A549 (cell line): ENCODE data around the gene TSPYL4. TPM values are rescaled to one million over a fixed set of nuclear protein-coding genes. Genes with fewer than 3 reads are reported as not detected.

Experiments used
- ATAC-seq, 2 experiments: fragments of 200-7000 bp in 1 of 2; fragments of >200 bp in 1 of 2; cut with Nextera tagmentation in 1 of 2; cut with Tn5 transposase in 1 of 2; 3 replicates each; pipeline versions ENCODE4 v1.8.0 to v1.9.1; 2018 to 2020; ENCODE audit warnings: mild to moderate bottlenecking in 1 of 2, moderate library complexity in 1 of 2
- CTCF ChIA-PET: fragments of 300-600 bp; sonication (Branson Sonifier 250); formaldehyde crosslinking; extraction: SDS; loops from one replicate; lab custom pipeline; 2021; ENCODE audit warnings: antibody characterized with exemption, inconsistent platforms; lab: Yijun Ruan, JAX
- POLR2A ChIA-PET: fragments of 350-600 bp; formaldehyde crosslinking; extraction: SDS; loops from one replicate; lab custom pipeline; 2021; ENCODE audit warnings: antibody characterized with exemption, inconsistent platforms; lab: Yijun Ruan, JAX
- DNase-seq, 2 experiments: peaks; one replicate each; pipeline versions ENCODE4 v3.0.0 to v3.0.0-alpha.2; 2011 to 2016; ENCODE audit warnings: low read depth in 1 of 2, low spot score in 1 of 2
- FAIRE-seq: peaks from 2 replicates; lab custom pipeline; 2011; peaks lifted over from hg19 to GRCh38; lab: Jason Lieb, UNC
- H3K27ac ChIP-seq, 2 experiments: fragments of >200 bp; sonication (Bioruptor Twin); formaldehyde crosslinking; 3 replicates each; pipeline ENCODE4 v1.5.1; 2016 to 2017
- H3K4me1 ChIP-seq: fragments of >200 bp; sonication (Bioruptor Twin); formaldehyde crosslinking; 3 replicates; pipeline ENCODE4 v1.6.1; 2016
- H3K4me2 ChIP-seq: fragments of >200 bp; sonication (Bioruptor Twin); formaldehyde crosslinking; 3 replicates; pipeline ENCODE4 v1.6.1; 2016
- H3K4me3 ChIP-seq: fragments of >200 bp; sonication (Bioruptor Twin); formaldehyde crosslinking; 3 replicates; pipeline ENCODE4 v1.5.1; 2016
- H3K9me3 ChIP-seq: fragments of >200 bp; sonication (Bioruptor Twin); formaldehyde crosslinking; 3 replicates; pipeline ENCODE4 v1.6.1; 2016
- BHLHE40 ChIP-seq: IDR thresholded peaks from 2 replicates; pipeline ENCODE4 v1.6.1; 2012; ENCODE audit warnings: low read depth, low read length, inconsistent platforms
- CEBPB ChIP-seq, 2 experiments: fragments of >200 bp in 1 of 2; sonication (Bioruptor Twin) in 1 of 2; formaldehyde crosslinking in 1 of 2; IDR thresholded peaks; 2 replicates each; pipeline ENCODE4 v1.6.1; 2012 to 2016
- CHD4 ChIP-seq: fragments of 200-600 bp; sonication (generic); IDR thresholded peaks from 2 replicates; pipeline ENCODE4 v1.6.1; 2016; ENCODE audit warnings: antibody characterized with exemption, mild to moderate bottlenecking, borderline replicate concordance
- CTCF ChIP-seq: fragments of >200 bp; sonication (Bioruptor Twin); formaldehyde crosslinking; IDR thresholded peaks from 3 replicates; pipeline ENCODE4 v1.5.1; 2016
- E2F6 ChIP-seq: IDR thresholded peaks from 2 replicates; pipeline ENCODE4 v1.6.1; 2012; ENCODE audit warnings: low read depth, borderline replicate concordance
- EHF ChIP-seq: fragments of 250-450 bp; sonication (Bioruptor Pico); IDR thresholded peaks from 2 replicates; pipeline ENCODE4 v1.5.0; 2020; ENCODE audit warnings: mild to moderate bottlenecking
- ELK1 ChIP-seq: fragments of 150-350 bp; IDR thresholded peaks from 2 replicates; pipeline ENCODE4 v1.6.1; 2014; ENCODE audit warnings: low read depth, mild to moderate bottlenecking, low read length
- FOSL2 ChIP-seq, 2 experiments: fragments of 450-650 bp in 1 of 2; fragments of >200 bp in 1 of 2; sonication (Bioruptor Twin) in 1 of 2; formaldehyde crosslinking; IDR thresholded peaks; 2 replicates each; pipeline versions ENCODE4 v1.5.0 to v1.6.1; 2016 to 2020; ENCODE audit warnings: mild to moderate bottlenecking in 1 of 2, moderate library complexity in 1 of 2
- FOXS1 ChIP-seq: fragments of 250-450 bp; sonication (Bioruptor Pico); IDR thresholded peaks from 2 replicates; pipeline ENCODE4 v1.5.0; 2020; ENCODE audit warnings: mild to moderate bottlenecking, moderate library complexity
- HOXB13 ChIP-seq: fragments of 250-450 bp; sonication (Bioruptor Pico); IDR thresholded peaks from 2 replicates; pipeline ENCODE4 v1.5.0; 2020; ENCODE audit warnings: low read depth, mild to moderate bottlenecking, moderate library complexity
- JUNB ChIP-seq: fragments of >200 bp; sonication (Bioruptor Twin); formaldehyde crosslinking; IDR thresholded peaks from 2 replicates; pipeline ENCODE4 v1.6.1; 2016
- KDM1A ChIP-seq: fragments of 200-600 bp; sonication (generic); IDR thresholded peaks from 2 replicates; pipeline ENCODE4 v1.6.1; 2016; ENCODE audit warnings: low read depth, mild to moderate bottlenecking
- MYC ChIP-seq: IDR thresholded peaks from 2 replicates; pipeline ENCODE4 v1.6.1; 2012; ENCODE audit warnings: mild to moderate bottlenecking, inconsistent platforms, low read length, improper control_type of control experiment, borderline replicate concordance
- NR3C1 ChIP-seq: fragments of >200 bp; sonication (Bioruptor Twin); formaldehyde crosslinking; IDR thresholded peaks from 3 replicates; pipeline ENCODE4 v1.6.1; 2017
- PBX3 ChIP-seq: IDR thresholded peaks from 2 replicates; pipeline ENCODE4 v1.6.1; 2012
- POLR2AphosphoS2 ChIP-seq: conservative IDR thresholded peaks from 2 replicates; pipeline ENCODE4 v1.6.1; 2012; ENCODE audit warnings: low read length, improper control_type of control experiment, inconsistent platforms
- RAD21 ChIP-seq, 2 experiments: fragments of >200 bp in 1 of 2; sonication (Bioruptor Twin) in 1 of 2; formaldehyde crosslinking in 1 of 2; IDR thresholded peaks in 1 of 2; conservative IDR thresholded peaks in 1 of 2; 2 replicates in 1 of 2; 3 replicates in 1 of 2; pipeline ENCODE4 v1.6.1; 2012 to 2018; ENCODE audit warnings: inconsistent platforms in 1 of 2
- RARB ChIP-seq: fragments of 250-450 bp; sonication (Bioruptor Pico); IDR thresholded peaks from 2 replicates; pipeline ENCODE4 v1.8.0; 2021; ENCODE audit warnings: mild to moderate bottlenecking, moderate library complexity
- RCOR1 ChIP-seq: fragments of 150-350 bp; IDR thresholded peaks from 2 replicates; pipeline ENCODE4 v1.6.1; 2014; ENCODE audit warnings: antibody characterized with exemption, low read length, low read depth
- RFX5 ChIP-seq: fragments of 450-650 bp; IDR thresholded peaks from 2 replicates; pipeline ENCODE4 v1.7.1; 2014; ENCODE audit warnings: antibody characterized with exemption, mild to moderate bottlenecking, moderate library complexity
- RNF2 ChIP-seq: fragments of 200-600 bp; sonication (generic); IDR thresholded peaks from 2 replicates; pipeline ENCODE4 v1.6.1; 2016; ENCODE audit warnings: low read depth, mild to moderate bottlenecking, antibody characterized with exemption, moderate library complexity, borderline replicate concordance
- ZC3H11A ChIP-seq: fragments of 450-650 bp; IDR thresholded peaks from 2 replicates; pipeline ENCODE4 v1.6.1; 2014; ENCODE audit warnings: antibody characterized with exemption, mild to moderate bottlenecking
- ZNF302 ChIP-seq: fragments of 250-450 bp; sonication (Bioruptor Pico); IDR thresholded peaks from 2 replicates; pipeline ENCODE4 v1.9.0; 2021; ENCODE audit warnings: inconsistent platforms, mild to moderate bottlenecking, moderate library complexity
- ZSCAN20 ChIP-seq: fragments of 250-450 bp; sonication (Bioruptor Pico); IDR thresholded peaks from 2 replicates; pipeline ENCODE4 v1.8.0; 2022; ENCODE audit warnings: mild to moderate bottlenecking, moderate library complexity
- WGBS: methylation state at CpG from one replicate; pipeline ENCODE4 v1.1.6; 2017; ENCODE audit errors: missing lambda C conversion rate; 5-methylcytosine and 5-hydroxymethylcytosine counted together
- polyA plus RNA-seq, 4 experiments: library from polyadenylated mRNA; depleted of rRNA in 3 of 4; stranded (reverse); fragments of >200 nt; fragmentation: RNase III in 1 of 4; extraction: RNeasy Plus Mini Kit Qiagen cat#74134 plus additional on column Dnase treatment in 1 of 4; gene quantifications; 2 replicates in 3 of 4; 3 replicates in 1 of 4; pipeline ENCODE4 v1.2.3, GENCODE V29; 2011 to 2017

The TSPYL4 gene
- polyA plus RNA-seq, 2 of the 4 experiments (the other 2 are of a cell fraction), result 3.9 to 5.6 TPM

DNA sequence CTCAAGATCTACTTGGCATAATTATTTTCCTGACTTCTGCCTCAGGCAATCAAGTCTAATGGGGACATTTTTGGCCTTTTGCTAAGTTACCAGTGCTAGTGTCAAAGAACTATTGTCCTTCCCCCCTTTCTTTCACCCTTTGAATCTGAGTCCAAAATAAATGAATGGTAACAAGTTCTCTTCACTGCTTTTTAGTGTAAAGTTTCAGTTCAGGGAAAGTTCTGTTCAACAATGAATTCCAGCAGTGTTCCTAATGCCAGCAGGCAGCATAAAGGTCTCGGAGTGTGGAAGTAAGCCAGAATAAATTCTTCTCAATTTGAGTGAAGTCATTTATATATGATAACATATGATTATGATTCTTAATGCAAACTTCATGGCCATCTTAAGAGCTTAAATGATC, 46.7 kb upstream of the TSPYL4 start:
- CTCF ChIA-PET, result no interaction called here
- H3K4me3 ChIP-seq, result no peak overlapping the region
- no peak overlapping the region for H3K27ac ChIP-seq
- no peak for DNase-seq
- POLR2A ChIA-PET, result no interaction called here
- H3K4me2 ChIP-seq, result no peak overlapping the region
- 0 out of 3 replicates have a peak, but pooled peaks cover 4% of the 10 kb centered on the region for H3K9me3 ChIP-seq
- 77% methylated on average over 1 of the region's 1 CpG for WGBS
- TF ChIP-seq E2F6 (no peak), ZNF302 (CRISPR knock-in tag) (no peak), KDM1A (no peak), RNF2 (no peak), CHD4 (no peak)
- no peak for ATAC-seq
- H3K4me1 ChIP-seq, result no peaks in the 10 kb centered on the region
- FAIRE-seq, result no peak

DNA sequence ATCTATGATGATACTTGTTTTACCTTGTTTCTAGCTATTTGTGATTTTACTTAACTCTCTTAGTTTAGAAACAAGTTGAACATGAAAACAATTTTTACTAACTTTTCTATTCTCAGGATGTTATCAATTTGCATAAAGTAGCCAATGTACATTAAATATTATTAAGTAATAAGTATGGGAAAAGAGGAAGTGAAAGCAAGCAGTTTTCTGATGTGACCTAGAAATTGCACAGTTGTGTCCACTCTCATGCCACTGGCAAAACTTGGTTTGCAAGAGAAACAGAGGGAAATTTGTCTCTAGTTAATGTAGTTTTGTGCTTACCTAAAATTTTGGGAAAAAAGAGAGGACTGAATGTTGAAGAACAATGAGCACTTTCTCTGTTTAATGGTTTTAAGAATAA, 45.1 kb upstream of the TSPYL4 start:
- Histone ChIP-seq H3K4me3 (no peak overlapping the region), H3K27ac (no peak overlapping the region), H3K4me1 (no peaks in the 10 kb centered on the region), H3K9me3 (0 out of 3 replicates have a peak, but pooled peaks cover 4% of the 10 kb centered on the region), H3K4me2 (no peak overlapping the region)
- FAIRE-seq (no peak), DNase-seq (no peak), ATAC-seq (no peak)
- POLR2A ChIA-PET, result no interaction called here
- CTCF ChIA-PET, result interaction anchor here (1.0 kb wide), 1 partner anchor 10 kb away, joined by 3 read pairs; no protein-coding TSS in a partner anchor
- TF ChIP-seq RFX5 (no peak), RCOR1 (no peak), ZNF302 (CRISPR knock-in tag) (no peak), ELK1 (no peak), ZSCAN20 (no peak), CEBPB (IDR thresholded peaks at IDR 0.05) (no peak), FOXS1 (CRISPR knock-in tag) (no peak), NR3C1 (no peak), BHLHE40 (no peak), ZC3H11A (no peak), POLR2AphosphoS2 (no peak), EHF (CRISPR knock-in tag) (no peak), HOXB13 (CRISPR knock-in tag) (no peak), PBX3 (no peak), JUNB (no peak), RARB (CRISPR knock-in tag) (no peak), CTCF (no peak), FOSL2 (IDR thresholded peaks at IDR 0.05) (no peak), FOSL2 (CRISPR knock-in tag; IDR thresholded peaks at IDR 0.05) (no peak), RAD21 (conservative IDR thresholded peaks at IDR 0.05 in 1 of 2, IDR thresholded peaks at IDR 0.05 in 1 of 2) (no peak), MYC (no peak)
